HG03558 (cell line): Measurements from ENCODE around the gene CABP4.

Source experiments
- ATAC-seq: cut with Tn5 transposase; IDR thresholded peaks from one replicate; pipeline ENCODE4 v1.9.1; 2021; ENCODE audit warnings: moderate number of reproducible peaks; ENCODE audit not compliant: unreplicated experiment; ENCODE audit errors: extremely low read depth

The CABP4 gene

GRCh38 chr11:67434395-67434881 lies 20.7 kb upstream of the CABP4 start:
- no peak for ATAC-seq

- no peak for ATAC-seq
Observed at GRCh38 chr11:67435031-67435726, 20.0 kb upstream of the CABP4 start.

GRCh38 chr11:67435727-67436458 lies 19.3 kb upstream of the CABP4 start:
- ATAC-seq, result no peak

- no peak for ATAC-seq
Observed at GRCh38 chr11:67436459-67437081, 18.6 kb upstream of the CABP4 start.

- ATAC-seq, result no peak
Observed at GRCh38 chr11:67437082-67437808, 17.9 kb upstream of the CABP4 start, which contains the start of gene PTPRCAP. TSS of gene PTPRCAP (minus strand) at chr11:67437682. CDS start at chr11:67437619, 63 bp downstream.

GRCh38 chr11:67437809-67438157 lies 17.4 kb upstream of the CABP4 start:
- no peak for ATAC-seq

GRCh38 chr11:67438158-67438902 lies 16.8 kb upstream of the CABP4 start:
- ATAC-seq, result no peak

GRCh38 chr11:67439321-67440228 lies 15.6 kb upstream of the CABP4 start:
- ATAC-seq, result no peak

GRCh38 chr11:67440229-67441097 lies 14.7 kb upstream of the CABP4 start:
- ATAC-seq, result no peak

- no peak for ATAC-seq
Observed at GRCh38 chr11:67441098-67441563, 14.0 kb upstream of the CABP4 start.

- no peak for ATAC-seq
Observed at GRCh38 chr11:67441731-67442351, 13.3 kb upstream of the CABP4 start.

GRCh38 chr11:67442504-67443404 lies 12.4 kb upstream of the CABP4 start:
- no peak for ATAC-seq

- ATAC-seq, result no peak
Observed at GRCh38 chr11:67445515-67445914, 9.6 kb upstream of the CABP4 start.

GRCh38 chr11:67448220-67448609 lies 6.9 kb upstream of the CABP4 start:
- ATAC-seq, result no peak

GRCh38 chr11:67449116-67449844 lies 5.9 kb upstream of the CABP4 start:
- ATAC-seq, result no peak
